ENCODE measurements around the gene SEMA3E.

GRCh38 chr7:83693256-83693655 lies 44.3 kb upstream of the SEMA3E start:
- TF ChIP-seq POLR2AphosphoS5 (IDR thresholded peaks at IDR 0.05; ENCODE audit: low read depth, low read length) (no peak), CTCF (IDR thresholded peaks at IDR 0.05) (no peak), SIN3A (IDR thresholded peaks at IDR 0.05; ENCODE audit: borderline replicate concordance, insufficient read depth, low read depth, low read length) (no peak), REST (IDR thresholded peaks at IDR 0.05; ENCODE audit: insufficient read depth in 1 of 2, low read depth in 2 of 2, low read length in 1 of 2) (no peak)

Measured in Panc1 (cell line).